Measurements from ENCODE around the gene TMEM175.

GRCh38 chr4:989722-990471 is 57.6 kb downstream of the TMEM175 start:
- TF ChIP-seq EZH2 (IDR thresholded peaks at IDR 0.05; ENCODE audit: low read length, unreplicated experiment) (no peak), CTCF (conservative IDR thresholded peaks at IDR 0.05; ENCODE audit: low read depth, low read length) (no peak)

Measured in PC-3 (cell line).